Measurements from ENCODE around the gene MSH4.
"Not testable (repeated sequence)": the region's sequence is repeated elsewhere in the genome, so short reads cannot be mapped to it uniquely, and the experiment has no call there.

Gene MSH4

DNA sequence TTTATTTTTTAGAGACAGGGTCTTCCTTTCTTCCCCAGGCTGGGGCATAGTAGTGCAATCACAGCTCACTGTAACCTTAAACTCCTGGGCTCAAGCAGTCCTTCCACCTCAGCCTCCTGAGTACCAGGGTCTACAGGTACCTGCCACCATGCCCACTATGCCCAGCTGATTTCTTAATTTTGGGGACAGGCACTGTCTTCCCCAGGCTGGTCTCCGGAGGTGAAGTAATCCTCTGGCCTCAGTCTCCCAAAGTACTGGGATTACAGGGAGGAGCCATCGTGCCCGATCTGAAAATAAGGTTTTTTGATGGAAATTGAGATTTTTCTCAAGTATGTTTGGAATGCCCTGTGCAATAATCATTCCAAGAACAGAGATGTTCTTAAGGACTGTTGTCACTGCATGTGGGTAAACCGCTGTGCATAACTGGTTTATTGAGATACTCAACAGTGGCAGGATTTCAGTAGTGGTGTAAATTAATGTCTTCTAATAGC, 934 bp upstream of the MSH4 start:
- in situ Hi-C loops (cut with MboI; ENCODE audit: low sequenced_read_pairs) = no loop called here

DNA sequence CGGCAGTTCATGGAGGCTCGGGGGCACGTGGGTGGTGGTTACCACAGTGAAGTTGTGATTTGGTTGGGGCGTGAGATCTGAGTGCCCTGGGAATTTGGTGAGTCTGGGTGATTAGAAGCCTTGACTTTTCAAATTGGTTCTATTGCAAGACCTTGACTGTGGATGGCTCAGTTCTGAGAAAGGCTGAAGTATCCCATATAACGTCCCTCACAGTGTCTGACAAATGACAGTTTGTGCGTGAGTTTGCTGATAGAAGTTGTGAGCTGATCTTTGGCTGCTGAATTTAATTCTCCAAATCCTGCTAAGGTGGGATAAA, 549 bp downstream of the MSH4 start:
- in situ Hi-C loops (cut with MboI; ENCODE audit: low sequenced_read_pairs) = no loop called here

DNA sequence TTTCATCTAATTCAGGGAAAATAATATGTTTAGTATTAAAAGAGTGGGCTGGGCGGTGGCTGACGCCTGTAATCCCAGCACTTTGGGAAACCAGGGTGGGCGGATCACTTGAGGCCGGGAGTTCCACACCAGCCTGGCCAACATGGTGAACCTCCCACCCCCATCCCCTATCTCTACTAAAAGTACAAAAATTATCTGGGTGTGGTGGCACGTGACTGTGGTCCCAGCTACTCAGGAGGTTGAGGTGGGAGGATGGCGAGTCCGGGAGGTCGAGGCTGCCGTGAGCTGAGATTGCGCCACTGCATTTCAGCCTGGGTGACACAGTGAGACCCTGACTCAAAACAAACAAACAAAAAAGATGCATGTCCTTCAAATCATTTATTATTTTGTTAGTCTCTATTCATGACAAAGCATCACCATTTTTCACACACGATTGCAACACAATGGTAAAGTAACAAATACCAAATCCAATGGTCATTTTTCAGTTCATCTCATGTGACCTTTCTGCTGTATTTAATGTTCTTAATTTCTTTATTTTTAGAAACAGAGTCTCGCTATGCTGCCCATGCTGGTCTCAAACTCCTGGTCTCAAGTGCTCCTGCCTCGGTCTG, 1.0 kb downstream of the MSH4 start:
- in situ Hi-C loops (cut with MboI; ENCODE audit: low sequenced_read_pairs) = no loop called here

DNA sequence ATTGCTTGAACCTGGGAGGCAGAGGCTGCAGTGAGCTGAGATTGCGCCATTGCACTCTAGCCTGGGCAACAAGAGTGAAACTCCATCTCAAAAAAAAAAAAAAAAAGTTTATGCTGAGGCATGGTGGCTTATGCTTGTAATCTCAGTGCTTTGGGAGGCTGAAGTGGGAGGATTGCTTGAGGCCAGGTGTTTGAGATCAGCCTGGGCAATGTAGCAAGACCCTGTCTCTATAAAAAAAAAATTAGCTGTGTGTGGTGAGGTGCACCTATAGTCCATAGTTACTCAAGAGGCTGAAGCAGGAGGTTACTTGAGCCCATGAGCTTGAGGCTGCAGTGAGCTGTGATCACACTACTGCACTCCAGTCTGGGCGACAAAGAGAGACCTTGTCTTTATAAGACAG, 4.8 kb downstream of the MSH4 start:
- in situ Hi-C loops (cut with MboI; ENCODE audit: low sequenced_read_pairs) = not testable (repeated sequence)

DNA sequence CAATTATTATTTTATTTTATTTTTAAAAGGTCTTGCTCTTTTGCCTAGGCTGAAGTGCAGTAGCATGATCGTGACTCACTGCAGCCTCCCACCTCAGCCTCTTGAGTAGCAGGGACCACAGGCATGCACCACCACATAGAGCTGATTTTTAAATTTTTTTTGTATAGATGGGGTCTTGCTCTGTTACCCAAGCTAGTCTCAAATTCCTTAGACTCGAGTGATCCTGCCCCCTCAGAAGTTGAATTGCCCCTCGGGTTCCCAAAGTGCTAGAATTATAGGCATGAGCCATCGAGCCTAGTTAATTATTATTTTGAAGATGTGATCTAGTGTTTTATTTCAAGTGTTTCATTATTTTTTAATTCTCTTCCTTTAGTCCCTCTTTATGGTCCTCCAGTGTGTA, 12.2 kb downstream of the MSH4 start:
- in situ Hi-C loops (cut with MboI; ENCODE audit: low sequenced_read_pairs) = no loop called here

DNA sequence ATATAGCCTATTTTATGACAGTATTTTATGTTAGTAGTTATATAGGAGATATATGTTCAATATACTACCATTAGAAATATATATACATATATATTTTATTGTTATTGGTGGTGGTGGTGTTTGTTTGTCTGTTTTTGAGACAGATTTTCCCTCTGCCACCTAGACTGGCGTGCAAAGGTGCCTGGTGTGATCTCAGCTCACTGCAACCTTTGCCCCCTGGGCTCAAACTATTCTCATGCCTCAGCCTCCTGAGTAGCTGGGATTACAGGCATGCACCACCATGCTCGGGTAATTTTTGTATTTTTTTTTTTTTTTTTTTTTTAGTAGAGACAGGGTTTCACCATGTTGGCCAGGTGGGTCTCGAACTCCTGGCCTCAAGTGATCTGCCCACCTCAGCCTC, 13.4 kb downstream of the MSH4 start:
- in situ Hi-C loops (cut with MboI; ENCODE audit: low sequenced_read_pairs) = not testable (repeated sequence)

GRCh38 chr1:75811211-75811981, 14.7 kb downstream of the MSH4 start:
- in situ Hi-C loops (cut with MboI; ENCODE audit: low sequenced_read_pairs) = no loop called here

DNA sequence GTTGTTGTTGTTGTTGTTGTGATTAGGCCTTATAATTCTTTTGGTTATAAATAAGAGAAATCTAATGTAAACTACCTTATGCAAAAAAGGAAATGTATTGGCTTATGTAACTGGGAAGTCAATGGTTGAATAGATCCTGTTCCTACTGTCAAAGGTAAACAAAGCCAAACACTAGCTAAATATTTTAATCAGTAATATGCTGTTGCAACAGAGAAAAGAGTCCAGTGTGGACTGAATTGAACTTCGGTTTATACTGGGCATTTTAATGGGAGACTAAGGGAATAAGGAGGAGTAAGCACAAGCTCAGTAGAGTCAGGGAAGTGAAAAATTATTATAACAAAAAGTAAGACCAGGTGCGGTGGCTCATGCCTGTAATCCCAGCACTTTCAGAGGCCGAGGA, 15.4 kb downstream of the MSH4 start:
- in situ Hi-C loops (cut with MboI; ENCODE audit: low sequenced_read_pairs) = no loop called here

DNA sequence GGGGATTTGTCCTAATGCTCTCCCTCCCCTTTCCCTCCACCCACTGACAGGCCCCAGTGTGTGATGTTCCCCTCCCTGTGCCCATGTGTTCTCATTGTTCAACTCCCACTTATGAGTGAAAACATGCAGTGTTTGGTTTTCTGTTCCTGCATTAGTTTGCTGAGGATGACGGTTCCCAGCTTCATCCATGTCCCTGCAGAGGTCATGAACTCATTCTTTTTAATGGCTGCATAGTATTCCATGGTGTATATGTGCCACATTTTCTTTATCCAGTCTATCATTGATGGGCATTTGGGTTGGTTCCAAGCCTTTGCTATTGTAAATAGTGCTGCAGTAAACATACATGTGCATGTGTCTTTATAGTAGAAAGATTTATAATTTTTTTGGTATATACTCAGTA, 26.9 kb downstream of the MSH4 start:
- in situ Hi-C loops (cut with MboI; ENCODE audit: low sequenced_read_pairs) = not testable (repeated sequence)

DNA sequence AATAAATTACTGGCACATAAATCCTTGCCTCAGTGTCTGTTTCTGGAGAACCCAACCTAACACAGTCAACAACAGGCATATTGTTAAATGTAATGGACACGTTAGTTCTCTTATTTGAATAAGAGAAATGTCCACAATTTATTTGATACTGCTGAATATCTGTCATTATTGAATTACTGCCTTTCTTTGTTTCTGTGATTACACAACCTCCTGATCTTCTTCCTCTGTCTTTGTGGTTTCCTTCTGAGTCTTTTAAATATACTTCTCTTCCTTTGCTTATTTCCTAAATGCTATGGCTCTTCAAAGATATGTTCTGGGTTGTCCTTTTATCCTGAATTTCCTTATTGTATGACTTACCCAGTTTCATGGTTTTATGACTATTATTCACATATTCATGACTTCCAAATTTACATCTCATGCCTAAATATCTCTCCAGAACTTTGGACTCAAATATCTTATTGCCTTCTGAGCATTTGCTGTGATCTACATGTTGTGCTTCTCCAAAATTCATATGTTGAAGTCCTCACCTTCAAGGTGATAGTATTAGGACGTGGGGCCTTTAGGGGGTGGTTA, 39.9 kb downstream of the MSH4 start:
- in situ Hi-C loops (cut with MboI; ENCODE audit: low sequenced_read_pairs) = no loop called here

- in situ Hi-C loops (cut with MboI; ENCODE audit: low sequenced_read_pairs) = no loop called here
These were observed 41.4 kb downstream of the MSH4 start for GRCh38 chr1:75838079-75838478.

- in situ Hi-C loops (cut with MboI; ENCODE audit: low sequenced_read_pairs) = no loop called here
These were observed 44.7 kb downstream of the MSH4 start for GRCh38 chr1:75841421-75841820.

GRCh38 chr1:75845576-75845975, 48.9 kb downstream of the MSH4 start:
- in situ Hi-C loops (cut with MboI; ENCODE audit: low sequenced_read_pairs) = no loop called here

DNA sequence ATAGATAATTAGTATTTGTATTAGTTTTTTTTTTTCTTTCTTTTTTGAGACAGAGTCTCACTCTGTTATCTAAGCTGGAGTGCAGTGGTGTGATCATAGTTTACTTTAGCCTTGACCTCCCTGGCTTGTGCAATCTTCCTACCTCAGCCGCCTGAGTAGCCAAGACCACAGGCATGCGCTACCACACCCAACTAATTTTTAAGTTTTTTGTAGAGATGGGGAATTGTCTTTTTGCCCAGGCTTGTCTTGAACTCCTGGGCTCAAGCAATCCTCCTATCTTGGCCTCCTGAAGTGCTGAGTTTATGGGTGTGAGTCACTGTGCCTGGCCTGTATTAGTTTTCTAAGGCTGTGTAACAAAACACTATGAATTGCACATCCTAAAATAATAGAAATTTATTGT, 58.3 kb downstream of the MSH4 start:
- in situ Hi-C loops (cut with MboI; ENCODE audit: low sequenced_read_pairs) = no loop called here

DNA sequence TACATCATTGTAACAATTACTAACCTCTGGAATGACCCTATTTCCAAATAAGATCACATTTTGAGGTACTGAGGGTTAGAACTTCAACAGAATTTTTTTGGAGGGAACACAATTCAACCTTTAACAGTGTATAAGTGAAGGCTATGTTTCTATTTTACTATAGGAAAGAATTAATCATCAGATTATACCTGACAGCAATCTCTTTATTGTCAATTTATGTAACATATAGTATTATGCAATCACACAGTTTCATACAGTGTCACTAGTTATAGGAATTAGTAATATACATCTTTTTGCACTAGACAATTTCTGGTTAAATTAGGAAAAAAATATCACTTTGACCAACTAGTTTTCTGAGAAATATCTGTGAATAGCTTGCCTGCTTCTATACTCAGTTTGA, 59.1 kb downstream of the MSH4 start:
- in situ Hi-C loops (cut with MboI; ENCODE audit: low sequenced_read_pairs) = no loop called here

DNA sequence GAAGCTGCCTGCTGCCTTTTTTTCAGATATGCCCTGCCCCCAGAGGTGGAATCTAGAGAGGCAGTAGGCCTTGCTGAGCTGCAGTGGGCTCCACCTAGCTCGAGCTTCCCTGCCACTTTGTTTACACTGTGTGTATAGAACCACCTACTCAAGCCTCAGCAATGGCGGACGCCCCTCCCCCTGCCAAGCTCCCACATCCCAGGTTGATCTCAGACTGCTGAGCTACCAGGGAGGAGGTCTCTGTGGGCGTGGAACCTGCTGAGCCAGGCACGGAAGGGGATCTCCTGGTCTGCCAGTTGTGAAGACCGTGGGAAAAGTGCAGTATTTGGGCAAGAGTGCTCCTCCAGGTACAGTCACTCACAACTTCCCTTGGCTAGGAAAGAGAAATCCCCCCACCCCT, 65.1 kb downstream of the MSH4 start:
- in situ Hi-C loops (cut with MboI; ENCODE audit: low sequenced_read_pairs) = no loop called here

- in situ Hi-C loops (cut with MboI; ENCODE audit: low sequenced_read_pairs) = no loop called here
These were observed 74.3 kb downstream of the MSH4 start for GRCh38 chr1:75870951-75871350.

DNA sequence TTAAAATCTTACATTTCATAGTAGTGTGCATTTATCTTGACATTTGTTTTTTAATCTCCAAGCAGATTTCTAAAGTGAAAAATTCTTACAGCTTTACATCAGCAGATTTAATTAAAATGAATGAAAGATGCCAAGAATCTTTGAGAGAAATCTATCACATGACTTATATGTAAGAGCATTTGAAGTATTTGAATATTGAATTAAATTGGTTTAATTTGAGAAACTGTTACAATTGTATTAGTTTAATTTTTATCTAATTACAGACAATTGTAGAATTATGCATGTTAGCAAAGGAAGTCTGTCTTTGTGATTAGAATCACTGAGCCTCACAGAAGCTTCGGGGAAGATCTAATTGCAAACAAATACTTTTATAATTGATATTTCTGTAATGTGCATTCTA, 83.3 kb downstream of the MSH4 start:
- in situ Hi-C loops (cut with MboI; ENCODE audit: low sequenced_read_pairs) = no loop called here

GRCh38 chr1:75884437-75884836, 87.8 kb downstream of the MSH4 start:
- in situ Hi-C loops (cut with MboI; ENCODE audit: low sequenced_read_pairs) = no loop called here

GRCh38 chr1:75901371-75901770, 104.7 kb downstream of the MSH4 start:
- in situ Hi-C loops (cut with MboI; ENCODE audit: low sequenced_read_pairs) = no loop called here

- in situ Hi-C loops (cut with MboI; ENCODE audit: low sequenced_read_pairs) = no loop called here
These were observed 112.1 kb downstream of the MSH4 start for GRCh38 chr1:75908717-75909152.

DNA sequence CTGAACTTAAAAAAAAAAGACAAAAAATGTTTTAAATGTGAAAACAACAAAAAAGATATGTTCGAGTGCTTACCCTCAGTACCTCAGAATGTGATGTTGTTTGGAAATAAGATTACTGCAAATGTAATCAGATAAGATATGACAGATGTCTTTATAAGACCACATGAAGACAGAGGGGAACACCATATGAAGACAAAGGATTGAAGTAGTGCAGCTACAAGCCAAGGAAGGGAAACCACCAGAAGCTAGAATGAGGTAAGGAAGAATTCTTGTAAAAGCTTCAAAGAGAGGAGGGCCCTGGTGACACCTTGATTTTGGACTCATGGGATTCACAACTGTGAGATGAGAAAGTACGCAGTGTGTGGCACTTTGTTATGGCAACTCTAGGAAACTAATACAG, 120.2 kb downstream of the MSH4 start:
- in situ Hi-C loops (cut with MboI; ENCODE audit: low sequenced_read_pairs) = no loop called here
